HepG2 (cell line): ENCODE measurements around the gene SERPINB1. TPM values are rescaled to one million over a fixed set of nuclear protein-coding genes. Genes with fewer than 3 reads are reported as not detected.
A peak's percentile ranks its signal among the peaks of the same experiment; 100 is the strongest.

ENCODE experiments used
- ATAC-seq: fragments of 200-7000 bp; cut with Tn5 transposase; 3 replicates; pipeline ENCODE4 v1.9.1; 2020; ENCODE audit warnings: mild to moderate bottlenecking, moderate library complexity
- BruUV-seq: library from RNA; stranded (reverse); fragments of 400-500 nt; replicated peaks from 2 replicates; lab custom pipeline; 2021; lab: Mats Ljungman, UMichigan
- CTCF ChIA-PET: fragments of 300-600 bp; formaldehyde crosslinking; extraction: SDS; loops from one replicate; lab custom pipeline; 2021; ENCODE audit warnings: low total read pairs, inconsistent platforms, low intra/inter-chr PET ratio; lab: Yijun Ruan, JAX
- POLR2A ChIA-PET: fragments of 350-600 bp; sonication (Branson Sonifier 250); formaldehyde crosslinking; loops from one replicate; lab custom pipeline; 2020; ENCODE audit warnings: antibody characterized with exemption, inconsistent platforms; lab: Yijun Ruan, JAX
- DNase-seq: peaks from one replicate; pipeline ENCODE4 v3.0.0-alpha.2; 2015; ENCODE audit warnings: low spot score
- FAIRE-seq: peaks from 3 replicates; lab custom pipeline; 2011; peaks lifted over from hg19 to GRCh38; lab: Jason Lieb, UNC
- H2AFZ ChIP-seq: one replicate; pipeline ENCODE4 v1.6.1; 2011; ENCODE audit warnings: low read length, inconsistent platforms
- H3K27ac ChIP-seq: fragments of 300-600 bp; 3 replicates; pipeline ENCODE4 v1.8.0; 2011; ENCODE audit warnings: mixed run types, mild to moderate bottlenecking, mixed read lengths, low read length, inconsistent platforms; ENCODE audit not compliant: insufficient read depth; ENCODE audit errors: extremely low read length
- H3K27me3 ChIP-seq, 2 experiments: fragments of 200-600 bp in 1 of 2; 2 replicates in 1 of 2; 3 replicates in 1 of 2; pipeline versions ENCODE4 v1.6.0 to v1.8.0; 2011; ENCODE audit warnings: low read length in 2 of 2, mild to moderate bottlenecking in 2 of 2, moderate library complexity in 2 of 2, inconsistent platforms in 1 of 2; ENCODE audit not compliant: insufficient read depth in 2 of 2, control insufficient read depth in 1 of 2
- H3K36me3 ChIP-seq, 2 experiments: fragments of 200-600 bp in 1 of 2; replicated peaks in 1 of 2; 2 replicates in 1 of 2; 3 replicates in 1 of 2; pipeline versions ENCODE4 v1.5.1 to v1.8.0; 2011; ENCODE audit warnings: low read length in 2 of 2, inconsistent platforms in 1 of 2; ENCODE audit not compliant: insufficient read depth in 2 of 2, control insufficient read depth in 1 of 2
- H3K4me1 ChIP-seq: 2 replicates; pipeline ENCODE4 v1.5.1; 2012; ENCODE audit warnings: low read length, inconsistent platforms; ENCODE audit not compliant: insufficient read depth
- H3K4me2 ChIP-seq: 2 replicates; pipeline ENCODE4 v1.6.0; 2011; ENCODE audit warnings: low read depth, low read length, inconsistent platforms
- H3K4me3 ChIP-seq, 3 experiments: fragments of 200-600 bp in 1 of 3; sonication (generic), shearing (Covaris generic) in 1 of 3; replicated peaks in 1 of 3; 2 replicates each; pipeline ENCODE4 v1.5.1; 2011 to 2016; ENCODE audit warnings: low read length in 3 of 3, inconsistent platforms in 2 of 3, low read depth in 2 of 3, mild to moderate bottlenecking in 2 of 3, control low read depth in 1 of 3, mixed read lengths in 1 of 3; ENCODE audit not compliant: insufficient read depth in 1 of 3
- H3K79me2 ChIP-seq: one replicate; pipeline ENCODE4 v1.6.1; 2011; ENCODE audit warnings: low read length, inconsistent platforms; ENCODE audit not compliant: insufficient read depth
- H3K9ac ChIP-seq: 2 replicates; pipeline ENCODE4 v1.6.0; 2011; ENCODE audit warnings: mild to moderate bottlenecking, low read depth, low read length, inconsistent platforms; ENCODE audit not compliant: insufficient read depth
- H3K9me3 ChIP-seq: 2 replicates; pipeline ENCODE4 v1.5.1; 2012; ENCODE audit warnings: mild to moderate bottlenecking, low read length
- H4K20me1 ChIP-seq: 2 replicates; pipeline ENCODE4 v1.6.0; 2011; ENCODE audit warnings: inconsistent platforms, mild to moderate bottlenecking, low read length, moderate library complexity; ENCODE audit not compliant: insufficient read depth
- BRD4 ChIP-seq: sonication (generic); formaldehyde crosslinking; IDR thresholded peaks from 2 replicates; pipeline ENCODE4 v1.4.0; 2020; ENCODE audit warnings: missing genetic modification reagents
- GPBP1L1 ChIP-seq: sonication (generic); formaldehyde crosslinking; IDR thresholded peaks from 2 replicates; pipeline ENCODE4 v1.5.0; 2020; ENCODE audit warnings: mild to moderate bottlenecking, missing genetic modification reagents
- GRHL1 ChIP-seq: sonication (generic); formaldehyde crosslinking; conservative IDR thresholded peaks from 2 replicates; pipeline ENCODE4 v1.8.0; 2022; ENCODE audit warnings: missing genetic modification reagents
- HOXA9 ChIP-seq: sonication (generic); formaldehyde crosslinking; IDR thresholded peaks from 2 replicates; pipeline ENCODE4 v1.8.1; 2022; ENCODE audit warnings: missing genetic modification reagents, mild to moderate bottlenecking, moderate library complexity, borderline replicate concordance
- KMT2B ChIP-seq: IDR thresholded peaks from 2 replicates; pipeline ENCODE4 v1.6.1; 2016; ENCODE audit warnings: missing genetic modification reagents, missing compliant biosample characterization
- NFE2L2 ChIP-seq: fragments of 150-350 bp; IDR thresholded peaks from 2 replicates; pipeline ENCODE4 v1.6.1; 2014; ENCODE audit warnings: low read length
- POGZ ChIP-seq: sonication (generic); formaldehyde crosslinking; IDR thresholded peaks from 2 replicates; pipeline ENCODE4 v1.4.0; 2020; ENCODE audit warnings: mild to moderate bottlenecking, missing genetic modification reagents
- RXRB ChIP-seq: IDR thresholded peaks from 2 replicates; pipeline ENCODE4 v1.6.1; 2016; ENCODE audit warnings: borderline replicate concordance, missing genetic modification reagents, missing compliant biosample characterization
- ZMAT5 ChIP-seq: sonication (generic); formaldehyde crosslinking; IDR thresholded peaks from 2 replicates; pipeline ENCODE4 v1.5.0; 2020; ENCODE audit warnings: mild to moderate bottlenecking, low read depth, missing genetic modification reagents, borderline replicate concordance
- ZMYM2 ChIP-seq: sonication (generic); formaldehyde crosslinking; IDR thresholded peaks from 2 replicates; pipeline ENCODE4 v1.8.0; 2022; ENCODE audit warnings: mild to moderate bottlenecking, missing genetic modification reagents
- ZNF770 ChIP-seq: sonication (generic); formaldehyde crosslinking; IDR thresholded peaks from 2 replicates; pipeline ENCODE4 v1.5.0; 2020; ENCODE audit warnings: mild to moderate bottlenecking, missing genetic modification reagents
- ZSCAN25 ChIP-seq: sonication (generic); formaldehyde crosslinking; IDR thresholded peaks from 2 replicates; pipeline ENCODE4 v1.8.0; 2022; ENCODE audit warnings: mild to moderate bottlenecking, missing genetic modification reagents
- WGBS: methylation state at CpG from one replicate; pipeline ENCODE4 v1.1.6; 2017; ENCODE audit warnings: low lambda C conversion rate; 5-methylcytosine and 5-hydroxymethylcytosine counted together
- in situ Hi-C: cut with HindIII; loops from 2 replicates; pipeline ENCODE4 v1.10.0; 2017; ENCODE audit warnings: low pct_unique_long_range_greater_than_20kb; ENCODE audit not compliant: extremely low pct_ligation_motif_present
- intact Hi-C: fragments of 100-400 bp; cut with micrococcal nuclease; formaldehyde crosslinking; loops from one replicate; pipeline ENCODE4 v1.10.0; 2022; ENCODE audit not compliant: unreplicated experiment
- polyA plus RNA-seq, 8 experiments: library from polyadenylated mRNA; depleted of rRNA in 3 of 8; stranded (reverse) in 7 of 8; unstranded in 1 of 8; fragments of >200 nt; fragmentation: Illumina TruSeq in 4 of 8; extraction: Trizol in 4 of 8; gene quantifications; 2 replicates each; pipeline versions ENCODE4 v1.2.1 to v1.2.3, GENCODE V29; 2011 to 2016; ENCODE audit warnings: low read depth in 4 of 8, missing spikeins in 1 of 8, mixed read lengths in 1 of 8; ENCODE audit not compliant: insufficient read depth in 1 of 8
- total RNA-seq, 5 experiments: library from RNA; depleted of rRNA; stranded (reverse); fragments of >200 nt; fragmentation: Illumina TruSeq; extraction: Trizol; gene quantifications; 2 replicates each; pipeline ENCODE4 v1.2.3, GENCODE V29; 2016; ENCODE audit warnings: low read depth in 1 of 5

SERPINB1 gene
- total and polyA plus RNA-seq, 2 of the 13 experiments (the other 11 are each of a cell fraction or from before 2014, with no cell fraction given), result 41.4 to 60.5 TPM

GRCh38 chr6:2865270-2865669, 23.6 kb upstream of the SERPINB1 start:
- Histone ChIP-seq H3K27me3 (no peaks in the 10 kb centered on the region), H3K4me1 (peaks cover 64% of the 10 kb centered on the region), H3K9ac (peak overlapping the region; percentile 7; the same call in 1 of the 2 replicates), H3K36me3 (no peaks in the 10 kb centered on the region), H4K20me1 (no peaks in the 10 kb centered on the region), H3K4me3 (no peak overlapping the region), H3K79me2 (no peaks in the 10 kb centered on the region), H3K27ac (no peak overlapping the region), H2AFZ (no peak overlapping the region), H3K9me3 (no peaks in the 10 kb centered on the region), H3K4me2 (peak overlapping the region; percentile 52)
- no peak for DNase-seq
- ATAC-seq, result no peak; the same call in 2 of the 3 replicates
- BruUV-seq, result no TSS peak
- 33% methylated on average over 7 of the region's 7 CpGs for WGBS
- CTCF ChIA-PET, result no interaction called here
- POLR2A ChIA-PET, result interaction anchor here (1.0 to 3.0 kb wide), 8 partner anchors 8 to 198 kb away, joined by 3 to 14 read pairs (median 6); partner anchors contain the start of genes SERPINB1 and SERPINB9
- TF ChIP-seq BRD4 (CRISPR knock-in tag) (no peak), ZMAT5 (no peak), POGZ (peak; percentile 30; the same call in 1 of the 2 replicates), NFE2L2 (no peak), GPBP1L1 (CRISPR knock-in tag) (no peak), ZMYM2 (CRISPR knock-in tag) (peak; percentile 46; the same call in 1 of the 2 replicates), ZSCAN25 (CRISPR knock-in tag) (peak; percentile 61; the same call in 1 of the 2 replicates), RXRB (no peak), HOXA9 (CRISPR knock-in tag) (no peak), KMT2B (no peak), GRHL1 (no peak), ZNF770 (CRISPR knock-in tag) (peak; percentile 87)
- FAIRE-seq, result no peak
- intact Hi-C loops (no loop called here), in situ Hi-C loops (no loop called here)
